Germinal center (tissue), 1 donor: ENCODE measurements around the gene CKB.
"Not testable (repeated sequence)": the region's sequence is repeated elsewhere in the genome, so short reads cannot be mapped to it uniquely, and the experiment has no call there.

ENCODE experiments used
- DNase-seq: peaks from one replicate; pipeline ENCODE4 v3.0.0; 2012; ENCODE audit warnings: mixed read lengths, low spot score

Gene CKB

GRCh38 chr14:103526247-103526913 is 3.8 kb upstream of the CKB start:
- no peak for DNase-seq

DNA sequence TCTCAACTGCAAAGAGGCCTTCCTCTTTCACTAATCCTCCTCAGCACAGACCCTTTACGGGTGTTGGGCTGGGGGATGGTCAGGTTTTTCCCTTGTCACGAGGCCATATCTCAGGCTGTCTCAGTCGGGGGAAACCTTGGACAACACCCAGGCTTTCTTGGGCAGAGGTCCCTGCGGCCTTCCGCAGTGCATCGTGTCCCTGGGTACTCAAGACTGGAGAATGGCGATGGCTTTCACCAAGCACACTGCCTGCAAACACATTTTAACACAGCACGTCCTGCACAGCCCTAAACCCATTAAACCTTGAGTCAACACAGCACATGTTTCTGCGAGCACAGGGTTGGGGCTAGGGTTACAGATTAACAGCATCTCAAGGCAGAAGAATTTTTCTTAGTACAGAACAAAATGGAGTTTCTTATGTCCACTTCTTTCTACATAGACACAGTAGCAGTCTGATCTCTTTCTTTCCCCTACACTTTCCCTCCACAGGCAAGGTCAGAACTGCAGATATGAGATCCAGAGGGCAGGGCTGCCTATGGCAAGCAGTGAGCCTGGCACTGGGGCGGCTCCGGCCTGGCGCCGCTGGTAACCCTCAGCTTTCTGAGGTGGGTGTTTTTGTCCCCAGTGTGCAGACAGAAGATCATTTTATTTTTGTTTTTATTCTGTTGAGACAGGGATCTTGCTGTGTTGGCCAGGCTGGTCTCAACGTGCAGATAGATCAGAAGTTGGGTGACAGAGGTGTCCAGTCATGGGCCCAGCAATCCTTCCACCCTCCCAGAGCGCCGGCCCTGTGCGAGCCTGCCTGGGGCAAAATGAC is 3.0 kb upstream of the CKB start:
- DNase-seq: not testable (repeated sequence)

DNA sequence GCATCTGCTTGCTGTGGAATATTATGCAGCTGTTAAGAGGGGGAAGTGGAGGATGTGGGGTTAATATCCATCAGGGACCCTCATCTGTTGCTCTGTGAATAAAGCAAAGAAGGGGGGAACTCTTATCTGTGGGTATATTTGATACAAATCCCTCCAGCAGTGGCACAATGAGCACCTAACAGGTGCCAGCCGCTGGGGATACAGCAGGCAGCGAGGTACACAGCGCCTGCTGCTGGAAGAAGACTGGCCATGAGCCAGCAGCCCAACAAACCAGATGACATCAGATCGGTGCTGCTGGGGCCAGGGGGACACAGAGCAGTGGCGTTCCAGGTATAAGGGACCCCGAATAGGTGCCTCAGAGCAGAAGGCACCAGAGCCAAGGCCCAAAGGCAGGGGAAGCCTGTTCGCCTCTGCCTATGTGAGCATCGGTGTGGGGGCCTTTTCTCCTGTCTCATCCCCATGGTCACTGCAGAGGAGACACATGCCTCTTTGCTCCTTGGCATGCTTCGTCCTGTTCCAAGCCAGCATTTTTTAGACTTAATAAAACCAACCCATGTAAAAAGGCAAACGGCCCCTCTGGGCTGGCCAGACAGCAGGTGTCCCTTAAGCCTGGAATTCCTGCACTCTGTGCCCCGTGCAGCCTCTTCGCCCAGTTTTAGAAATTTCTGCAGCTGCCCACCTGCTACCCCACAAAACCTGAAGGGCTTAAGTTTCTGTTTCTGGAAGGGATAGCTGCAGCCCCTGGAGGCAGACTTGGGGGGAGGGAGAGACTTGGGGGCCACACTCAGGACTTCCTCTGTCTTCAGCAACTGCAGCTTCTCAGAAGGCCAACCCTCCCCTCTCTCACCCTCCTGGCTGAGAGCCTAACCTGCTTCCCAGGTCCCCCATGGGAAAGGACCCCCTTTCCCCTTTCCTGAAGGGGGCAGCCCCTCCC is 1.6 kb upstream of the CKB start:
- DNase-seq: no peak

GRCh38 chr14:103523575-103523954 is 935 bp upstream of the CKB start:
- DNase-seq: no peak

- peak; percentile 28 for DNase-seq
These were observed 573 bp downstream of the CKB start for GRCh38 chr14:103521951-103522563.

DNA sequence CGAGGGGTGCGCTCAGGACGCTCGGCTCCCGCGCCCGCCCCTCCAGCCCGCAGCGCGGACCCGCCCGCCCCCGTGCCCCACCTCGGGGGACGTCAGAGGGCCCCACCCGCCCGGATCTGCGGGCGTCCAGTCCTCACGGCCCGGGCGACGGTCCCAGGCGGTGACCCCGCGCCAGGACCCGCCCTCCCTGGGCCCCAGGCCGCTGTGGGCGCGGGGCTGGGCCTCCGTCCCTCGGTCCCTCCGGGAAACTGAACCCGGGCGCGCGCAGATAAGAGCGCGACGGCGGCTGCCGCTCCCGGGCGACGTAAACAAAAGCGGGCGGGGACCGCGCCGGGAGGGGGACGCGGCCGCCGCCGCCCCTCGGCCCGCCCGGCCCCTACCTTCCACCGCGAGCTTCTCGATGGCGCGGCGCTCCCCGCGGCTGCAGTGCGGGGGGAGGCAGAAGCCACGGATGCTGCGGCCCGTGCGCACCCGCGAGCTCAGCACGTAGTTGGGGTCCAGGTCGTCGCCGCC is 1.1 kb downstream of the CKB start:
- DNase-seq: peak; percentile 33

GRCh38 chr14:103520657-103521437 is 1.8 kb downstream of the CKB start:
- peak; percentile 84 for DNase-seq

GRCh38 chr14:103520269-103520656 is 2.4 kb downstream of the CKB start:
- peak; percentile 26 for DNase-seq

- no peak for DNase-seq
These were observed 2.8 kb downstream of the CKB start for GRCh38 chr14:103519837-103520212.

GRCh38 chr14:103519043-103519836 is 3.4 kb downstream of the CKB start:
- no peak for DNase-seq

- DNase-seq: peak; percentile 82
These were observed 4.1 kb downstream of the CKB start for GRCh38 chr14:103518422-103519042.

DNA sequence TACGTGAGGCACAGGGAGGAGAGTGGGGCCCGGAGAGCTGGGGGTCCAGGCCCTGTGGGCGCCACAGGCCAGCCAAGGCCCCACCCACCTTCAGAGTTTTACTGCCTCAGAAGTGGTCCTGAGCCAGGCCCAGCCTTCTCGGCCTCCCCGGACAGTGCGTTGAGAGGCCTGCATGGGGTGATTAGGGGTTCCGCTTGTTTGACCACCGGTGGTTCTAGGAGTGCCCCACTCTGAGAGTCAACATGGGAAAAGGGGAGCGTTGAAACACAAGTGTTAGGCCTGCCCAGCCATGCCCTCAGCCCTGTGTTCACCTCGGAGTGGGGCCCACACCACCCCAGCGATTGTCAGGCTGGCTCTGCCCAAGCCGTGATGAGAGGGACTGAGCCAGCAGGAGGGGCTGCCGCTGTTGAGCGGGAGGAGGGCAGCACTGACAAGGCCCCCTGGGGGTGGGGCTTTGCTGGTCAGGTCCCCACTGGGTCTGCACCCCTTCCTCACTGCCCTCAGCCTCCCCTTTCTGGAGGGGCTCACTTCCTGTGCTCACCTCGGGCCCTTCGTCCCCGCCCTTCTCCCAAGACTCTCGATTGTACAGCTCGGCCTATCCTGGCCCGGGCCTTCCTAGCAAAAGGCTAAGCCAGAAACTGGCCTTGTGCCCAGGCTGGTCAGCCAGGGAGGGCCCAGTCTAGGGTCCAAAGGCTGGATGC is 4.8 kb downstream of the CKB start:
- no peak for DNase-seq

GRCh38 chr14:103517174-103517566 is 5.5 kb downstream of the CKB start:
- no peak for DNase-seq

GRCh38 chr14:103516426-103517173 is 6.0 kb downstream of the CKB start:
- DNase-seq: no peak

- DNase-seq: no peak
These were observed 7.8 kb downstream of the CKB start for GRCh38 chr14:103514596-103515421.

GRCh38 chr14:103512701-103513611 is 9.7 kb downstream of the CKB start:
- DNase-seq: peak; percentile 8
